Smooth muscle cell (in vitro differentiated cells): ENCODE measurements around the gene RBP3. TPM values are rescaled to one million over a fixed set of nuclear protein-coding genes. Genes with fewer than 3 reads are reported as not detected.

Experiments
- DNase-seq: peaks from one replicate; lab custom pipeline; 2025; ENCODE audit not compliant: unreplicated experiment; lab: John Stamatoyannopoulos, UW
- H2AFZ ChIP-seq: fragments of 200-600 bp; sonication (generic); 2 replicates; pipeline ENCODE4 v1.6.0; 2016; ENCODE audit warnings: antibody characterized with exemption, low read depth, mild to moderate bottlenecking
- H3F3A ChIP-seq: fragments of 200-600 bp; sonication (generic); 2 replicates; pipeline ENCODE4 v1.6.0; 2017; ENCODE audit warnings: antibody characterized with exemption, low read depth
- H3K27ac ChIP-seq: fragments of 200-600 bp; sonication (generic); 2 replicates; pipeline ENCODE4 v1.5.1; 2016; ENCODE audit warnings: low read depth, mild to moderate bottlenecking
- H3K27me3 ChIP-seq: fragments of 200-600 bp; sonication (generic); 2 replicates; pipeline ENCODE4 v1.6.1; 2016; ENCODE audit warnings: low read depth, mild to moderate bottlenecking
- H3K36me3 ChIP-seq: fragments of 200-600 bp; sonication (generic); 2 replicates; pipeline ENCODE4 v1.5.1; 2016; ENCODE audit warnings: low read depth
- H3K4me1 ChIP-seq: fragments of 200-600 bp; sonication (generic); 2 replicates; pipeline ENCODE4 v1.5.1; 2016; ENCODE audit warnings: low read depth
- H3K4me2 ChIP-seq: fragments of 200-600 bp; sonication (generic); 2 replicates; pipeline ENCODE4 v1.6.0; 2016; ENCODE audit warnings: mild to moderate bottlenecking
- H3K4me3 ChIP-seq: fragments of 200-600 bp; sonication (generic); 2 replicates; pipeline ENCODE4 v1.5.1; 2016; ENCODE audit warnings: mild to moderate bottlenecking
- H3K79me2 ChIP-seq: fragments of 200-600 bp; sonication (generic); 2 replicates; pipeline ENCODE4 v1.6.0; 2016; ENCODE audit warnings: low read depth, mild to moderate bottlenecking
- H3K9ac ChIP-seq: fragments of 200-600 bp; sonication (generic); 2 replicates; pipeline ENCODE4 v1.6.0; 2016; ENCODE audit warnings: low read depth
- H3K9me3 ChIP-seq: fragments of 200-600 bp; sonication (generic); replicated peaks from 2 replicates; pipeline ENCODE4 v1.5.1; 2016; ENCODE audit warnings: low read depth
- H4K20me1 ChIP-seq: fragments of 200-600 bp; sonication (generic); 2 replicates; pipeline ENCODE4 v1.6.0; 2016; ENCODE audit warnings: low read depth
- CTCF ChIP-seq: fragments of 200-600 bp; sonication (generic); IDR thresholded peaks from 2 replicates; pipeline ENCODE4 v1.5.1; 2017; ENCODE audit warnings: borderline replicate concordance, mild to moderate bottlenecking, antibody characterized with exemption; ENCODE audit not compliant: insufficient read depth, poor library complexity, severe bottlenecking
- WGBS: methylation state at CpG from one replicate; pipeline ENCODE4 v1.1.7; 2016; ENCODE audit warnings: low lambda C conversion rate; 5-methylcytosine and 5-hydroxymethylcytosine counted together
- polyA plus RNA-seq: library from polyadenylated mRNA; unstranded; fragments of >200 nt; fragmentation: Nextera tagmentation; extraction: Ambion mirVana; gene quantifications from 2 replicates; pipeline ENCODE4 v1.2.1, GENCODE V29; 2016
- total RNA-seq: library from RNA; depleted of rRNA; stranded (reverse); fragments of >200 nt; gene quantifications from 2 replicates; pipeline ENCODE4 v1.2.3, GENCODE V29; 2014

The RBP3 gene
- total and polyA plus RNA-seq, 2 experiments from 2014 or later, result not detected

- Histone ChIP-seq H3F3A (no peaks in the 10 kb centered on the region), H3K27ac (no peak overlapping the region), H3K9ac (no peak overlapping the region), H3K36me3 (no peaks in the 10 kb centered on the region), H2AFZ (no peak overlapping the region), H3K9me3 (no peaks in the 10 kb centered on the region), H3K4me2 (no peak overlapping the region), H4K20me1 (no peaks in the 10 kb centered on the region), H3K4me3 (no peak overlapping the region), H3K27me3 (peaks cover 42% of the 10 kb centered on the region), H3K79me2 (no peaks in the 10 kb centered on the region), H3K4me1 (peaks cover 2% of the 10 kb centered on the region)
- WGBS, result 76% methylated on average over 2 of the region's 2 CpGs
- DNase-seq, result no peak
- TF ChIP-seq CTCF, result no peak
These were observed 42.6 kb upstream of the RBP3 start for GRCh38 chr10:47305566-47305965.

GRCh38 chr10:47306387-47307210, 41.6 kb upstream of the RBP3 start:
- H3K4me1 ChIP-seq, result no peaks in the 10 kb centered on the region
- H3K4me3 ChIP-seq, result no peak overlapping the region
- no peaks in the 10 kb centered on the region for H4K20me1 ChIP-seq
- H3K79me2 ChIP-seq, result no peaks in the 10 kb centered on the region
- no peaks in the 10 kb centered on the region for H3K9me3 ChIP-seq
- H3K4me2 ChIP-seq, result no peak overlapping the region
- H3F3A ChIP-seq, result no peaks in the 10 kb centered on the region
- H3K36me3 ChIP-seq, result no peaks in the 10 kb centered on the region
- WGBS, result 79% methylated on average over 10 of the region's 10 CpGs
- H2AFZ ChIP-seq, result no peak overlapping the region
- no peak for DNase-seq
- no peak for TF ChIP-seq CTCF
- H3K27ac ChIP-seq, result no peak overlapping the region
- H3K27me3 ChIP-seq, result peaks cover 32% of the 10 kb centered on the region
- no peak overlapping the region for H3K9ac ChIP-seq

DNA sequence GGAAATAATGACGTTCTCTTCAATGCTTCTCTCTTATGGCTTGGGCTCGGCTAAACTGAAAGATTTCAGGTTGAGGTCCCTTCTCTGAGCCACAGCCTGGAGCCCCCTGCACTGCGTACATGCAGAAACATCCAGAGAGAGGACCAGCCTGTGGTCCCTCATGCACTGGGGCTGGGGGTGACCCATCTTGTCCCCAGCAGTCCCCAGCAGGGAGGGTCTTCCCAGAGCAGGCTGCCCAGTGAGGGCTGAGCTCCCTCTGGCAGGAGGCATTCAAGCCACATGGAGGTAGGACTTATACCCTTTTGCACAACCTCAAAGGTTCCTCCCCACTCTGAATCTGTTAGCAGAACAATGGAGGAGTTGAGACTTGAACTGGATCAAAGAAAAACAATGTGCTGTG, 40.8 kb upstream of the RBP3 start:
- Histone ChIP-seq H3K9me3 (no peaks in the 10 kb centered on the region), H3K4me3 (no peak overlapping the region), H3F3A (no peaks in the 10 kb centered on the region), H3K27me3 (peaks cover 24% of the 10 kb centered on the region), H3K4me2 (no peak overlapping the region), H2AFZ (no peak overlapping the region), H3K27ac (no peak overlapping the region), H4K20me1 (no peaks in the 10 kb centered on the region), H3K4me1 (no peaks in the 10 kb centered on the region), H3K36me3 (no peaks in the 10 kb centered on the region), H3K9ac (no peak overlapping the region), H3K79me2 (no peaks in the 10 kb centered on the region)
- no peak for DNase-seq
- TF ChIP-seq CTCF, result no peak
- WGBS, result 88% methylated on average over 3 of the region's 3 CpGs

GRCh38 chr10:47308775-47309174, 39.4 kb upstream of the RBP3 start:
- no peak overlapping the region for H3K4me2 ChIP-seq
- 90% methylated on average over 9 of the region's 9 CpGs for WGBS
- TF ChIP-seq CTCF, result no peak

More at GRCh38 chr10:47308775-47309174, 39.4 kb upstream of the RBP3 start:
- Histone ChIP-seq H3K4me3 (no peak overlapping the region), H4K20me1 (no peaks in the 10 kb centered on the region), H3K79me2 (no peaks in the 10 kb centered on the region), H2AFZ (no peak overlapping the region), H3K36me3 (no peaks in the 10 kb centered on the region), H3K27me3 (peaks cover 10% of the 10 kb centered on the region), H3K9ac (no peak overlapping the region), H3K27ac (no peak overlapping the region), H3K9me3 (no peaks in the 10 kb centered on the region), H3F3A (no peaks in the 10 kb centered on the region), H3K4me1 (no peaks in the 10 kb centered on the region)
- DNase-seq, result no peak
